ENCODE data around the gene MCCD1. TPM values are rescaled to one million over a fixed set of nuclear protein-coding genes. Genes with fewer than 3 reads are reported as not detected.
A peak's percentile ranks its signal among the peaks of the same experiment; 100 is the strongest.

Gene MCCD1
- total and polyA plus RNA-seq, 2 of the 13 experiments (the other 11 are each of a cell fraction or from before 2014, with no cell fraction given), result 0.15 TPM; not detected in 1

GRCh38 chr6:31575335-31575901 lies 46.7 kb downstream of the MCCD1 start, which contains the start of gene TNF:
TNF (plus strand) TSS chr6:31575565; CDS start chr6:31575742, 177 bp downstream.
- no peak within 1 kb of the TSS for H3K9ac ChIP-seq (ENCODE audit: insufficient read depth, low read depth, low read length)
- no peak within 1 kb of the TSS for H3K27ac ChIP-seq (ENCODE audit: extremely low read length, insufficient read depth, low read length)
- no peak within 1 kb of the TSS for H2AFZ ChIP-seq (ENCODE audit: low read length)
- ATAC-seq (no peak), DNase-seq (ENCODE audit: low spot score) (no peak), FAIRE-seq (no peak)
- no peaks in the 10 kb centered on the region for H3K36me3 ChIP-seq (replicated peaks in 1 of 2; ENCODE audit: control insufficient read depth in 1 of 2, insufficient read depth in 2 of 2, low read length in 2 of 2)
- POLR2A ChIA-PET, result interaction anchor here (0.9 to 1.9 kb wide), 3 partner anchors 28 to 34 kb away, joined by 3 to 8 read pairs (median 4); partner anchors contain the start of genes DDX39B and NFKBIL1
- H3K79me2 ChIP-seq (ENCODE audit: insufficient read depth, low read length), result no peaks in the 10 kb centered on the region
- in situ Hi-C loops (cut with HindIII; ENCODE audit: extremely low pct_ligation_motif_present, low pct_unique_long_range_greater_than_20kb), result no loop called here
- peaks cover 4% of the 10 kb centered on the region for H3K4me1 ChIP-seq (ENCODE audit: insufficient read depth, low read length)
- WGBS (ENCODE audit: low lambda C conversion rate), result 16% methylated on average over 19 of the region's 19 CpGs
- H3K4me2 ChIP-seq (ENCODE audit: low read depth, low read length), result peak within 1 kb of the TSS; percentile 9; the same call in 1 of the 2 replicates
- no TSS peak for BruUV-seq (replicated peaks)
- CTCF ChIA-PET (ENCODE audit: low intra/inter-chr PET ratio, low total read pairs), result no interaction called here
- intact Hi-C loops (cut with micrococcal nuclease; ENCODE audit: unreplicated experiment), result no loop called here
- H3K27me3 ChIP-seq (ENCODE audit: control insufficient read depth in 1 of 2, insufficient read depth in 2 of 2, low read length in 2 of 2), result peaks cover 20 to 92% of the 10 kb centered on the region in 2 experiments
- H3K4me3 ChIP-seq (replicated peaks in 1 of 3; ENCODE audit: insufficient read depth in 1 of 3, low read depth in 2 of 3, low read length in 3 of 3), result no peak within 1 kb of the TSS
- no peaks in the 10 kb centered on the region for H3K9me3 ChIP-seq (ENCODE audit: low read length)
- TF ChIP-seq ZNF883 (CRISPR knock-in tag; IDR thresholded peaks at IDR 0.05; ENCODE audit: not compliant biosample characterization) (no peak), ZNF501 (CRISPR knock-in tag; IDR thresholded peaks at IDR 0.05) (0 out of 2 replicates have a peak, but pooled peaks have one; percentile 27)
- H4K20me1 ChIP-seq (ENCODE audit: insufficient read depth, low read length), result no peaks in the 10 kb centered on the region

- in situ Hi-C loops (cut with HindIII; ENCODE audit: extremely low pct_ligation_motif_present, low pct_unique_long_range_greater_than_20kb), result no loop called here
- POLR2A ChIA-PET, result interaction anchor here (0.9 to 2.3 kb wide), 5 partner anchors 8 to 89 kb away, joined by 3 to 9 read pairs (median 6); partner anchors contain the start of genes DDX39B, GPANK1 and NFKBIL1
- 47% methylated on average over 8 of the region's 8 CpGs for WGBS (ENCODE audit: low lambda C conversion rate)
Observed at GRCh38 chr6:31575952-31576685, 47.4 kb downstream of the MCCD1 start.

More at GRCh38 chr6:31575952-31576685, 47.4 kb downstream of the MCCD1 start:
- intact Hi-C loops (cut with micrococcal nuclease; ENCODE audit: unreplicated experiment), result no loop called here
- no TSS peak for BruUV-seq (replicated peaks)
- Histone ChIP-seq H3K4me1 (ENCODE audit: insufficient read depth, low read length) (peaks cover 8% of the 10 kb centered on the region), H3K27me3 (ENCODE audit: control insufficient read depth in 1 of 2, insufficient read depth in 2 of 2, low read length in 2 of 2) (peaks cover 20 to 96% of the 10 kb centered on the region in 2 experiments), H3K9ac (ENCODE audit: insufficient read depth, low read depth, low read length) (no peak overlapping the region), H3K36me3 (replicated peaks in 1 of 2; ENCODE audit: control insufficient read depth in 1 of 2, insufficient read depth in 2 of 2, low read length in 2 of 2) (no peaks in the 10 kb centered on the region), H3K9me3 (ENCODE audit: low read length) (no peaks in the 10 kb centered on the region), H4K20me1 (ENCODE audit: insufficient read depth, low read length) (no peaks in the 10 kb centered on the region), H3K79me2 (ENCODE audit: insufficient read depth, low read length) (no peaks in the 10 kb centered on the region), H3K27ac (ENCODE audit: extremely low read length, insufficient read depth, low read length) (no peak overlapping the region), H3K4me3 (replicated peaks in 1 of 3; ENCODE audit: insufficient read depth in 1 of 3, low read depth in 2 of 3, low read length in 3 of 3) (no peak overlapping the region), H2AFZ (ENCODE audit: low read length) (no peak overlapping the region), H3K4me2 (ENCODE audit: low read depth, low read length) (no peak overlapping the region)
- FAIRE-seq, result no peak
- TF ChIP-seq ZNF296 (CRISPR knock-in tag; conservative IDR thresholded peaks at IDR 0.05) (no peak), MXI1 (IDR thresholded peaks at IDR 0.05; ENCODE audit: borderline replicate concordance, low read depth, low read length) (no peak), ZNF598 (CRISPR knock-in tag; IDR thresholded peaks at IDR 0.05; ENCODE audit: borderline replicate concordance) (no peak), NBN (conservative IDR thresholded peaks at IDR 0.05) (peak; percentile 69; the same call in 1 of the 2 replicates), ZNF672 (CRISPR knock-in tag; IDR thresholded peaks at IDR 0.05) (no peak), ZNF580 (CRISPR knock-in tag; IDR thresholded peaks at IDR 0.05; ENCODE audit: borderline replicate concordance, low read depth) (no peak), ZBTB39 (CRISPR knock-in tag; IDR thresholded peaks at IDR 0.05) (no peak)
- no peak for ATAC-seq
- no peak for DNase-seq (ENCODE audit: low spot score)
- CTCF ChIA-PET (ENCODE audit: low intra/inter-chr PET ratio, low total read pairs), result no interaction called here

All from HepG2 (cell line).